HG02943 (cell line): ENCODE results near the gene MBD1.
A peak's percentile ranks its signal among the peaks of the same experiment; 100 is the strongest.
"Not testable (repeated sequence)": the region's sequence is repeated elsewhere in the genome, so short reads cannot be mapped to it uniquely, and the experiment has no call there.

Experiments
- ATAC-seq: cut with Tn5 transposase; IDR thresholded peaks from one replicate; pipeline ENCODE4 v1.9.1; 2021; ENCODE audit warnings: mild to moderate bottlenecking, low read depth, moderate library complexity; ENCODE audit not compliant: unreplicated experiment

MBD1 gene, protein sequence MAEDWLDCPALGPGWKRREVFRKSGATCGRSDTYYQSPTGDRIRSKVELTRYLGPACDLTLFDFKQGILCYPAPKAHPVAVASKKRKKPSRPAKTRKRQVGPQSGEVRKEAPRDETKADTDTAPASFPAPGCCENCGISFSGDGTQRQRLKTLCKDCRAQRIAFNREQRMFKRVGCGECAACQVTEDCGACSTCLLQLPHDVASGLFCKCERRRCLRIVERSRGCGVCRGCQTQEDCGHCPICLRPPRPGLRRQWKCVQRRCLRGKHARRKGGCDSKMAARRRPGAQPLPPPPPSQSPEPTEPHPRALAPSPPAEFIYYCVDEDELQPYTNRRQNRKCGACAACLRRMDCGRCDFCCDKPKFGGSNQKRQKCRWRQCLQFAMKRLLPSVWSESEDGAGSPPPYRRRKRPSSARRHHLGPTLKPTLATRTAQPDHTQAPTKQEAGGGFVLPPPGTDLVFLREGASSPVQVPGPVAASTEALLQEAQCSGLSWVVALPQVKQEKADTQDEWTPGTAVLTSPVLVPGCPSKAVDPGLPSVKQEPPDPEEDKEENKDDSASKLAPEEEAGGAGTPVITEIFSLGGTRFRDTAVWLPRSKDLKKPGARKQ

DNA sequence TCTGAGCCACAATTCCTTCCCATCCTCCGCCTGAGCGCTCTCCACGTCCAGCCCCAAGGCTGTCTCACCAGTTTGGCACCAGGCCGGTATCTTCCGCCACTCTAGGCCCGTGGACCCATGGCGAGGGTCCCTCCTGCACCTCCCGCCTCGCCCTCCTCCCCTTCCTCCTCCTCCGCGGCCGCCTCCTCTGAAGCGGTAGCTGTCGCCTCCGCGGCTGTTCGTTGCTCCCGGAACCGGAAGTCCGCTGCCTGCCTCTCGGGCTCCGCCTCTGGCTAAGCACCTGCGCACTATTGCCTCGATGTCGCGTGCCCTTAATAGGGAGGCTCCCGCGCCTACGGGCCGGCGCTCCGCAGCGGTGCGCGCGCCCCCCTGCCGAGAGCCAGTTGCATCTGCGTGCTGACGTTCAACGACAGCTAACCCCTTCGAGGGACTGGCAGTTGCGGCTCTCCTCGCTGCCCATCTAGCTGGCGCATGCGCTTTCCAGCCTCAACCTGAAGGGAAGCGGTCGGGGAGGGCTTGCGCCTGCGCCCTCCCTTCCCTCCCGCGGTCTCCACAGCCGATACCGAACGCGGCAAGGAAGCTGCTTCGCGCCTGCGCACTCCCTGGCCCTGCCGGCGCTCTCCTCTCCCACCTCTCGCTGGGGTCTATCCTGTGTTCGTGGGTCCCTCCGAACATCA, at the start of gene MBD1:
MBD1 (minus strand) TSS at position 229 of the 677 bp plus-strand sequence. CDS start 1,531 bp downstream, outside the sequence.
- ATAC-seq, result peak; percentile 85

GRCh38 chr18:50330176-50330575, 48.9 kb upstream of the MBD1 start:
- no peak for ATAC-seq

- ATAC-seq, result no peak
Observed at GRCh38 chr18:50327983-50328382, 46.7 kb upstream of the MBD1 start.

DNA sequence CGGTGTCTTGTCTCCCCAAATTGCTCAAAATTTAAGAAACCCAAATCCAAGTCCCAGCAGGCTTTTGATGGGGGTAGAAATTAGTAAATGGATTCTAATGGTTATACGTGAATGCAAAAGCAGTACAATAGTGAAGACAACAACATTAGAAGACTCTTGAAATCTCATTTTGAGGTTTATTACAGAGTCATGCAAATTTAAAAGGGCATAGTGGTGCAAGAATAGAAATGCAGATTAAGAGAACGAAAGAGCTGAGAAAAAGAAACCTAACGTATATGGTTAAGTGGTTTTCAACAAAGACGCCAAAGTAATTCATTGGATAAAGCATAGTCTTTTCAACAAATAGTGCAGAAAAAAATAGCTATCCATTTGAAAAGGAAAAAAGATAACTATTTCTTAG, 39.4 kb upstream of the MBD1 start:
- ATAC-seq, result peak; percentile 75

- ATAC-seq, result peak; percentile 75
Observed at GRCh38 chr18:50315100-50315871, 34.0 kb upstream of the MBD1 start.

GRCh38 chr18:50313873-50314460, 32.6 kb upstream of the MBD1 start:
- ATAC-seq, result no peak

DNA sequence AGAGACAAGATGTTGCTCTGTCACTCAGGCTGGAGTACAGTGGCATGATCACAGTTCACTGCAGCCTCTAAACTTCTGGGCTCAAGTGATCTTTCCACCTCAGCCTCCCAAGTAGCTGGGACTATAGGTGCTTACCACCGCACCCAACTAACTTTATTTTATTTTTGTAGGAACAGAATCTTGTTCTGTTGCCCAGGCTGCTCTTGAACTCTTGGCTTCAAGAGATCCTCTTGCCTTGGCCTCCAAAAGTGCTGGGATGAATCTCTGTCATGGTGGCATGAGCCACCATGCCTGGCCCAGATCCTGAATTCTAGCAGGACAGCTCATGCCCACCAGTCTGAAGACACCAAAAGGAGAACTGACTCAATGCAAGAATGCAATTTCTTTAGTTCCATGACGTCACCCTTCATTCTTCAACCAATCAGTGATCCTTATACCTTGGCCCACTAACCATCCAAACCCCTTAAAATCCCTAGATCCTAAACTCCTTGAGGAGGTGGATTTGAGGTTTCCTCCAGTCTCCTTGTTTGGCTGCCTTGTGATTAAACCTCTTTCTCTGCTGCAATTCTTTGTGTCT, 31.8 kb upstream of the MBD1 start:
- no peak for ATAC-seq

- ATAC-seq, result peak; percentile 71
Observed at GRCh38 chr18:50312296-50313030, 31.1 kb upstream of the MBD1 start.

DNA sequence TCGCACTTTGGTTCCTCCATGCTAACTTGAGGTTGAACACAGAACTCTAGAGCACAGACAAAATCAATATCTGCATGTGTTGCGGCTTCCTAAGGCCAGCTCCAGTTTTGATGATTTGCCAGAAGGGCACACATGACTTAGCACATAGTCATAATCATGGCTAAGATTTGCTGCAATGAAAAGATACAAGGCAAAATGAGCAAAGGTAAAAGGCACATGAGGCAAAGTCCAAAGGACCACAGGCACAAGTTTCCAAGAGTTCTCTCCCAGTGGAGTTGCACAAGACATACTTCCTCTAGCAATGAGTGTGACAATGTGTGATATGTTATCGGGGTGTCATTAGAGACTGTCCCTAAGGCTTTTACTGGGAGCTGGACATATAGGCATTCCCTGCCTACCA, 30.3 kb upstream of the MBD1 start:
- ATAC-seq, result no peak

GRCh38 chr18:50310080-50310479, 28.8 kb upstream of the MBD1 start:
- ATAC-seq, result no peak

DNA sequence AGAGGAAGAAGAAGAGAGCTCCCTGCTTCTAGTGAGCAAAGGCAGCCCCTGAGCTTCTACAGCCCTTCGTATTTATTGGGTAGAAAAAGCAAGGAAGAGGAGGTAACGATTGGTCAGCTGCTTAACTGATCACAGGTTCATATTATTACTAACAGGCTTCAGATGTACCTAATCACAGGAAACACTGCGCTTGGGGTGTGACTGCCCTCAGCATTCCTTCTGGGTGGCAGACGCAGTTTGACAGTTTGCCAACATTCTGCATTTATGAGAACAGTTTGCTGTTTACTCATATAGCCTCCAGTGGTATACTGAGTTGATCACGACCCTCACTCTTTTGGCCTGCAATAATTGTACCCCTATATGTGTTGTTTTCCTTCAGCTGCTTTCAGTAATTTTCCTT, 27.5 kb upstream of the MBD1 start:
- not testable (repeated sequence) for ATAC-seq

DNA sequence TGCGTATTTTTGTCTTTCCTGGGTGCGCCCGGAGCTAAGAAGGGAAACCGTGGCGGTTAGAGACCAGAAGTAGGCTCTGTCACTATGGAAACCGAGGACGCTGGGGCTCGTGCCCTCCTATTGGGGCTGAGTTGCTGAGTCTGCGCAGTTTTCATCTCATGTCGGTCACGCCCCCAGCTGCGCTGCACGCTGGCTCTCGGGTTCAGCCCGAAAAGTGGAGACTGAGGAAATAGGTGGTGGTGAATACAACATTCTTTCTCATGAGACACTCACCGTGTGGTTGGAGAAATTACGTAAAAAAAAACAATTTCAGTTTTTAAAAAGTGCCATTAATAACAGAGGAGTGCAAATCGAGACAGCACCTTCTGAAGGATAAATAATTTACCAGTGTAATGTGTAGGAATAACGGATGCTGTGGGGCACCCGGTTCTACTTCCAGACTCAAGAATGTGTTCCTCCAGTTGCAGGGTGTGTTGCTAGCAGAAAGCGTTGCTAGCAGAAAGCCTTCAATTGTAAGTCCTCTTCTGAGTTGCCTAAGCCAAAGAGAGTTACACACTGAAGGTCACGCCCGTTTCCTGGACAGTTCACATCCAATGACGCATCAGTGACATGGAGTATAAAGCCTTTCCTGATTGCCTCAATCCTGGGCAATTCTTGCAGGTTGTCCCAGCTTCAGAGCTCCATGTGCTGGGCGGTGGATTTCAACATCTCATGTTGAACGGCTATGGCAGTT, 26.6 kb upstream of the MBD1 start:
- peak; percentile 85 for ATAC-seq

DNA sequence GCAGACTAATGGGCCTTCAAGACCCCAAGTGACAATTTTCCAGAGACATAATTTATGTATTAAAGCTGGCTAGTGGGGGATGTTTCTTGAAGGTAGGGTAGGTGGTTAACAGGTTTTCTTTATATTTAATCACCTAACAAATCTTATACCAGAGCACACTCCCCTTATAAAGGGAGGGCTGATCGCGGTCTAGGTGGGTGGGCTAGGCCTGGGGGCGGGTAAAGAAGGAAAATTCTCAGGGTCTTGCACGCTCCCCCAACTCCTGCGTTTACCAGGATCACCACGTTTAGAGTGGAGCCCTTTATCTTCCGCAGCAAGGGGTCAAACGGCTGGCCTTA, 26.0 kb upstream of the MBD1 start:
- peak; percentile 13 for ATAC-seq

DNA sequence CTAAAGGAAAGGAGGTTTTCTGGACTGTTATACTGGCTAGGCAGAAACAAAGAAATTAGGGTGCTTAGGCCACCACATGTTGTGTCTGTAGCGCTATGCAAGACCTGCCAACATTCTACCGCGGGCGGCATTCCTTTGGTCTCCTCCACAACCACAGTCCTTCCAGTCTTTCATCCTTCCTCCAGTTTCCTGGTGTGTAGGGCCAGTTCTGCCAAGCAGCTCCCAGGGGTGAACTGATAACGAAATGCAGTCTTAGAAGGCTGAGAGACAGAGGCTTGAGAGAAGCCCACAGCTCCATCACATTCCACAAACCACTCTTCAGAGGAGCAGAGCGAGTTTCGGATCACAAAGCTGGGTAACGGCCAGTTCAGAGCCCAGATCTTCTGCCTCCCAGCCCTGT, 25.6 kb upstream of the MBD1 start:
- ATAC-seq, result no peak

DNA sequence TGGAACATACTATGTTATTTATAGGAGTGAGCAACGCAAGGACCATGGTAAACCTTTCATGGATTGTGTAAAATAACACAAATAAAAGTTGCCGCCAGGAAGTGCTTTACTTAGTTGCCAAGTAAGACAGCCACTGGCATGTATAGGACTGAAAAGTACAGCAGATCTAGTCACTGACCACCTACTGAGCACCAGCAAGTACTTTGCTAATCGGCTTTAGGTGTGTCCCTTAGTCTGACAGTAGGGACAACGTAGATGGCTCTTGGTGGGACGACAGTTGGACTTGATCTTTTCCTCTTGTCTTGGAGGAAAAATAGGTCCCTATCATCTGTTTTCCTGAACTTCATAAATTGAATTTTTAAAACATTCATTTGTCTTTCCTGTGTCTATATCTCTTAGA, 19.8 kb upstream of the MBD1 start:
- ATAC-seq, result no peak

DNA sequence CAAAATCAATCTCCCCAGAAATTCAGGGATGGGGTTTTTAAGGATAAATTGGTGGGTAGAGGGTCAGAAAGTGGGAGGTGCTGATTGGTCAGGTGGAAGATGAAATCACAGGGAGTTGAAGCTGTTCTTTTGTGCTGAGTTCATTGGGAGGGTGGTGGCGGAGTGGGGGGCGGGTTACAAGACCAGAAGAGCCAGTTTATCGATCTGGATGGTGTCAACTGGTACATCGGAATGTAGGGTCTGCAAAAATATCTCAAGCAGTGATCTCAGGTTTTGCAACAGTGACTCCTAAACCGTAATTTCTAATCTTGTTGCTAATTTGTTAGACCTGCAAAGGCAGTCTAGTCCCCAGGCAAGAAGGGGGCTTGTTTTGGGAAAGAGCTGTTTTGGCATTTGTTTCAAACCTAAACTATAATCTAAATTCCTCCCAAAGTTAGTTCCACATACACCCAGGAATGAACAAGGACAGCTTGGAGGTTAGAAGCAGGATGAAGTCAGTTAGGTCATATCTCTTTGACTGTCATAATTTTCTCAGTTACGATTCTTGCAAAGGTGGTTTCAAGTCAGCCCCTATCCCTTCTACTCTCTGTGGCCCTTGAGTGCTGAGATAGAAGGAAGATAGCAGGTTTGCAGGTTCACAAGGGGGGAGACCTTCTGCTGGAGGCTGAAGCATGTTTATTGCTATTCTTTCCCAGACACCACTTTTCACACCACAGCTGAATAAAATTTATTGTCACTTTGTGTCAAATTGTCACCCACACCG, 18.5 kb upstream of the MBD1 start:
- ATAC-seq, result no peak

DNA sequence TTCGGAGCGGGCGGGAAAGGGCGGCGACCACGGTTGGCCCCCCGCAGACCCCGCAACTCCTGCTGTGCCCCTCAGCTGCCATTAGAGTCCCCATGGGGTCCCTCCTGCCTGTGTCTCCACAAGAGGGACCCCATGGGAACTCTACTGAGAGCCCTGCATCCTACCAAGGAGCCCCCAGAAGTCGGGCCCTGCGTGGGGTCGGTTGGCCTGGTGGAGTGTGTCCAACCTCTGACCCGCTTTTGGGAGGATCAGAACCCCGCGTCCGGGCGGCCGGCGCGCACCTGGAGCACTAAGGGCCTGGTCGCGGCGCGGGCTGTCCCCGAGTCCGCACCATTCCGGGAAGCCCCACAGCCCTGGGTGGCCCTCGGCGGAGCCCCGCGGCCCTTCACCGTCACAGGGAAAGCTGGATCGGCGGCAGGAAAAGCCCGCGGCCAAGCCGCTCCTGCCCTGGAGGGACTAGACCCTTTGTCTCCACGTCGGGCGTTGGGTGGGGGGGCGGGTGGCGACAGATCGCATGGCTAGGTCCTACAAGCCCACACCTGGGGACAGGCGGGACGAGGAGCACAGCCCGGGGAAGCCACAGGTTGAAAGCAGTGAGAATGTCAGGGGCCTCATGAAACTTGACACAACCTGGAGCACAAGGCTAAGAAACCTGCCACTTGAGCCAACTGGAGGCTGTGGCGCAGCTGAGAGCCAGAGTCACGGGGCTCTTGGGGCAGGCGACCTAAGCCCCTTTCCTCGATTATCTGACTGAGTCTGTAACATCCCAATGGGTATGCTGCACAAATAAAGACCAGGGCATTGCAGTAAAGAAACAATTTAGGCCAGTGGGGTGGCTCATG, 17.3 kb upstream of the MBD1 start:
- no peak for ATAC-seq
